Kidney glomerular epithelial cell (primary cell): ENCODE results near the gene DGKG.

ENCODE experiments used
- DNase-seq: peaks from one replicate; lab custom pipeline; 2025; lab: John Stamatoyannopoulos, UW

The DGKG gene

GRCh38 chr3:186361762-186362536 lies at the start of gene DGKG:
Gene DGKG, minus strand, starts transcription at chr3:186362234. Its CDS starts 41,775 bp downstream, at chr3:186320459.
- no peak for DNase-seq

- DNase-seq: no peak
Measured at GRCh38 chr3:186411089-186411488, 49.1 kb upstream of the DGKG start.

- no peak for DNase-seq
Measured at GRCh38 chr3:186406669-186407635, 44.9 kb upstream of the DGKG start.

GRCh38 chr3:186401556-186401955 lies 39.5 kb upstream of the DGKG start:
- DNase-seq: no peak

GRCh38 chr3:186400662-186401061 lies 38.6 kb upstream of the DGKG start:
- DNase-seq: no peak

GRCh38 chr3:186400026-186400425 lies 38.0 kb upstream of the DGKG start:
- no peak for DNase-seq

- no peak for DNase-seq
Measured at GRCh38 chr3:186394566-186395217, 32.7 kb upstream of the DGKG start.

GRCh38 chr3:186386883-186387560 lies 25.0 kb upstream of the DGKG start:
- DNase-seq: no peak

GRCh38 chr3:186385856-186386602 lies 24.0 kb upstream of the DGKG start:
- DNase-seq: no peak

- no peak for DNase-seq
Measured at GRCh38 chr3:186383026-186383993, 21.3 kb upstream of the DGKG start.

GRCh38 chr3:186382217-186382885 lies 20.3 kb upstream of the DGKG start:
- DNase-seq: no peak

- no peak for DNase-seq
Measured at GRCh38 chr3:186381424-186382216, 19.6 kb upstream of the DGKG start.

GRCh38 chr3:186380622-186381380 lies 18.8 kb upstream of the DGKG start:
- DNase-seq: no peak

- DNase-seq: no peak
Measured at GRCh38 chr3:186375443-186375842, 13.4 kb upstream of the DGKG start.

GRCh38 chr3:186374376-186374775 lies 12.3 kb upstream of the DGKG start:
- DNase-seq: no peak

GRCh38 chr3:186369217-186369616 lies 7.2 kb upstream of the DGKG start:
- no peak for DNase-seq

GRCh38 chr3:186368717-186369116 lies 6.7 kb upstream of the DGKG start:
- no peak for DNase-seq

- no peak for DNase-seq
Measured at GRCh38 chr3:186368176-186368575, 6.1 kb upstream of the DGKG start.
